HEK293T (cell line): Measurements from ENCODE around the gene RBMS1.

Experiments used
- BHLHE40 ChIP-seq: fragments of 450-650 bp; IDR thresholded peaks from 2 replicates; pipeline ENCODE4 v1.6.1; 2016; ENCODE audit warnings: mild to moderate bottlenecking, moderate library complexity, borderline replicate concordance
- FOXA1 ChIP-seq: fragments of 450-650 bp; IDR thresholded peaks from 2 replicates; pipeline ENCODE4 v1.6.1; 2016; ENCODE audit warnings: mild to moderate bottlenecking
- HDGF ChIP-seq: fragments of 450-650 bp; IDR thresholded peaks from 2 replicates; pipeline ENCODE4 v1.6.1; 2017; ENCODE audit warnings: antibody characterized with exemption, borderline replicate concordance
- SP1 ChIP-seq: fragments of 450-650 bp; IDR thresholded peaks from 2 replicates; pipeline ENCODE4 v1.6.1; 2017
- TARDBP ChIP-seq: fragments of 450-650 bp; IDR thresholded peaks from 2 replicates; pipeline ENCODE4 v1.6.1; 2016
- ZNF384 ChIP-seq: fragments of 450-650 bp; IDR thresholded peaks from 2 replicates; pipeline ENCODE4 v1.6.1; 2016

DNA sequence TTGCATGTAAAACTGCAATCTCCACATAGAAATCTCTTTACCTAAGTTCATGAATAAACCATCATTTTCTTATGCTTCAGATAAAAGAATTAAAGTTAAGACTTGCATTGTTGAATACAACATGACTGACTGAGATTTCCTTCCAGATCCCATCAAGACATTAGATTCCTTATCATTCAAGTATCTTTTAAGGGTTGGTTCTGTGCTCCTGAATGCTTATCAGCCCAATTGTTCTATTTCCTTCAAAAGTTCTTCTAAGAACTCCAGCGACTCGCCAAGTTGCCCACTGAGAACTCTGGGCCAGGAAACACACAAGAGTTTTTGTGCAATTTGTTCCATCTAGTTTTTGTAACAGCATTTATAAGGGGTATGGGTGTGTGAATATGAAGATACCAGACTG is 120.3 kb downstream of the RBMS1 start:
- TF ChIP-seq HDGF: no peak
- no peak for TF ChIP-seq FOXA1
- TF ChIP-seq SP1: no peak
- no peak for TF ChIP-seq ZNF384
- no peak for TF ChIP-seq BHLHE40
- no peak for TF ChIP-seq TARDBP
